Gastrocnemius medialis (tissue), 4 donors: ENCODE results near the gene TP53AIP1. TPM values are rescaled to one million over a fixed set of nuclear protein-coding genes. Genes with fewer than 3 reads are reported as not detected.

Source experiments
- ATAC-seq, 2 donors: fragments of 150-250 bp; one replicate each; pipeline ENCODE4 v1.9.1; 2016
- DNase-seq, 2 donors: peaks; one replicate each; pipeline ENCODE4 v3.0.0-alpha.2; 2019
- H3K27ac ChIP-seq, 4 donors: fragments of 200-600 bp; sonication (generic); 1 replicate in 1 of 4; 2 replicates in 3 of 4; pipeline ENCODE4 v1.5.1; 2016 to 2018; ENCODE audit warnings: mild to moderate bottlenecking in 2 of 4, moderate library complexity in 1 of 4
- H3K27me3 ChIP-seq, 3 donors: fragments of 200-600 bp; sonication (generic) in 2 of 3; 1 replicate in 1 of 3; 2 replicates in 2 of 3; pipeline versions ENCODE4 v1.5.1 to v1.6.0; 2016 to 2019; ENCODE audit warnings: mild to moderate bottlenecking in 1 of 3, moderate library complexity in 1 of 3
- H3K36me3 ChIP-seq, 2 donors: fragments of 200-600 bp; sonication (generic) in 1 of 2; one replicate each; pipeline ENCODE4 v1.5.1; 2017 to 2018
- H3K4me1 ChIP-seq, 2 donors: fragments of 200-600 bp; sonication (generic) in 1 of 2; one replicate each; pipeline ENCODE4 v1.5.1; 2016 to 2017; ENCODE audit warnings: mild to moderate bottlenecking in 2 of 2
- H3K4me3 ChIP-seq, 4 donors: fragments of 200-600 bp; sonication (generic) in 3 of 4; 1 replicate in 1 of 4; 2 replicates in 3 of 4; pipeline ENCODE4 v1.5.1; 2016 to 2019; ENCODE audit warnings: mild to moderate bottlenecking in 2 of 4
- H3K9me3 ChIP-seq, 3 donors: fragments of 200-600 bp; sonication (generic) in 2 of 3; 1 replicate in 1 of 3; 2 replicates in 2 of 3; pipeline ENCODE4 v1.5.1; 2016 to 2019
- CTCF ChIP-seq, 5 experiments: fragments of 450-650 bp in 3 of 5; fragments of 200-600 bp in 2 of 5; sonication (generic) in 2 of 5; IDR thresholded peaks in 4 of 5; conservative IDR thresholded peaks in 1 of 5; 1 replicate in 4 of 5; 2 replicates in 1 of 5; pipeline ENCODE4 v1.5.1; 2016 to 2019; ENCODE audit warnings: antibody characterized with exemption in 5 of 5, mild to moderate bottlenecking in 3 of 5, moderate library complexity in 3 of 5
- POLR2A ChIP-seq, 2 donors: fragments of 450-650 bp; IDR thresholded peaks; one replicate each; pipeline ENCODE4 v1.6.1; 2017; ENCODE audit warnings: antibody characterized with exemption in 2 of 2, mild to moderate bottlenecking in 2 of 2, moderate library complexity in 2 of 2
- in situ Hi-C, 4 donors: fragments of 200-750 bp; cut with MboI; loops; one replicate each; pipeline versions ENCODE4 v1.15.0 to v1.8.0; 2017; ENCODE audit warnings: low sequenced_read_pairs in 4 of 4
- intact Hi-C: fragments of 100-400 bp; cut with DNase I; formaldehyde crosslinking; loops from one replicate; pipeline ENCODE4 v1.15.1; 2023; ENCODE audit warnings: low total_unique reads
- total RNA-seq, 4 donors: library from RNA; depleted of rRNA; stranded (reverse); fragments of >200 nt; gene quantifications; one replicate each; pipeline versions ENCODE4 v1.1.0 to v1.2.3, GENCODE V29; 2016

The TP53AIP1 gene
- not detected for total RNA-seq

- no peak within 1 kb of the TSS for H3K27ac ChIP-seq
- H3K9me3 ChIP-seq = no peaks in the 10 kb centered on the region
- TF ChIP-seq CTCF (IDR thresholded peaks at IDR 0.05 in 4 of 5, conservative IDR thresholded peaks at IDR 0.05 in 1 of 5) (no peak), POLR2A (IDR thresholded peaks at IDR 0.05) (no peak)
- H3K4me1 ChIP-seq = no peaks in the 10 kb centered on the region
- intact Hi-C loops = no loop called here
- in situ Hi-C loops = no loop called here
- H3K36me3 ChIP-seq = no peaks in the 10 kb centered on the region
- H3K4me3 ChIP-seq = no peak within 1 kb of the TSS
- DNase-seq (no peak), ATAC-seq (no peak)
- H3K27me3 ChIP-seq = peaks cover 0 to 15% (median 5%) of the 10 kb centered on the region in 3 donors
These were observed at the start of gene TP53AIP1 for GRCh38 chr11:128942817-128943427. TSS of gene TP53AIP1 (minus strand) at chr11:128942871. CDS start at chr11:128937818, 5,053 bp downstream.

- TF ChIP-seq POLR2A (IDR thresholded peaks at IDR 0.05) = no peak
- in situ Hi-C loops = no loop called here
These were observed 45.7 kb upstream of the TP53AIP1 start for GRCh38 chr11:128988242-128988970.

GRCh38 chr11:128985880-128986279 lies 43.2 kb upstream of the TP53AIP1 start:
- H3K4me3 ChIP-seq = no peak overlapping the region
- TF ChIP-seq CTCF (IDR thresholded peaks at IDR 0.05 in 4 of 5, conservative IDR thresholded peaks at IDR 0.05 in 1 of 5) = no peak
- TF ChIP-seq POLR2A (IDR thresholded peaks at IDR 0.05) = no peak
- H3K27me3 ChIP-seq = no peaks in the 10 kb centered on the region
- intact Hi-C loops = no loop called here
- in situ Hi-C loops = no loop called here
- ATAC-seq = no peak
- no peaks in the 10 kb centered on the region for H3K4me1 ChIP-seq
- H3K36me3 ChIP-seq = peaks cover 0 to 15% of the 10 kb centered on the region in 2 donors
- no peak overlapping the region for H3K27ac ChIP-seq
- H3K9me3 ChIP-seq = no peaks in the 10 kb centered on the region
- no peak for DNase-seq

More at GRCh38 chr11:128988242-128988970, 45.7 kb upstream of the TP53AIP1 start:
- no peak for DNase-seq
- Histone ChIP-seq H3K9me3 (no peaks in the 10 kb centered on the region), H3K36me3 (peaks cover 0 to 8% of the 10 kb centered on the region in 2 donors), H3K4me1 (no peaks in the 10 kb centered on the region), H3K4me3 (no peak overlapping the region), H3K27me3 (no peaks in the 10 kb centered on the region), H3K27ac (no peak overlapping the region)
- intact Hi-C loops = no loop called here
- ATAC-seq = no peak

GRCh38 chr11:128983023-128983422 lies 40.4 kb upstream of the TP53AIP1 start:
- intact Hi-C loops (no loop called here), in situ Hi-C loops (no loop called here)
- H3K9me3 ChIP-seq = no peaks in the 10 kb centered on the region
- H3K27me3 ChIP-seq = no peaks in the 10 kb centered on the region
- no peak for ATAC-seq
- H3K27ac ChIP-seq = no peak overlapping the region
- no peak for DNase-seq
- no peak overlapping the region for H3K4me3 ChIP-seq
- H3K4me1 ChIP-seq = no peaks in the 10 kb centered on the region
- peaks cover 3 to 15% of the 10 kb centered on the region in 2 donors for H3K36me3 ChIP-seq
- TF ChIP-seq POLR2A (IDR thresholded peaks at IDR 0.05) (no peak), CTCF (IDR thresholded peaks at IDR 0.05 in 4 of 5, conservative IDR thresholded peaks at IDR 0.05 in 1 of 5) (no peak)

GRCh38 chr11:128981254-128981653 lies 38.6 kb upstream of the TP53AIP1 start:
- intact Hi-C loops (no loop called here), in situ Hi-C loops (no loop called here)
- H3K9me3 ChIP-seq = no peaks in the 10 kb centered on the region

More at GRCh38 chr11:128981254-128981653, 38.6 kb upstream of the TP53AIP1 start:
- H3K27ac ChIP-seq = no peak overlapping the region
- TF ChIP-seq CTCF (IDR thresholded peaks at IDR 0.05 in 4 of 5, conservative IDR thresholded peaks at IDR 0.05 in 1 of 5) (no peak), POLR2A (IDR thresholded peaks at IDR 0.05) (no peak)
- H3K4me3 ChIP-seq = no peak overlapping the region
- ATAC-seq (no peak), DNase-seq (no peak)
- no peaks in the 10 kb centered on the region for H3K4me1 ChIP-seq
- H3K27me3 ChIP-seq = no peaks in the 10 kb centered on the region
- peaks cover 3 to 21% of the 10 kb centered on the region in 2 donors for H3K36me3 ChIP-seq
